ENCODE data around the gene TTLL7. TPM values are rescaled to one million over a fixed set of nuclear protein-coding genes. Genes with fewer than 3 reads are reported as not detected.

The TTLL7 gene
- polyA plus RNA-seq, 3 donors from 2014 or later = 0.46 to 1.9 (median 0.69) TPM

DNA sequence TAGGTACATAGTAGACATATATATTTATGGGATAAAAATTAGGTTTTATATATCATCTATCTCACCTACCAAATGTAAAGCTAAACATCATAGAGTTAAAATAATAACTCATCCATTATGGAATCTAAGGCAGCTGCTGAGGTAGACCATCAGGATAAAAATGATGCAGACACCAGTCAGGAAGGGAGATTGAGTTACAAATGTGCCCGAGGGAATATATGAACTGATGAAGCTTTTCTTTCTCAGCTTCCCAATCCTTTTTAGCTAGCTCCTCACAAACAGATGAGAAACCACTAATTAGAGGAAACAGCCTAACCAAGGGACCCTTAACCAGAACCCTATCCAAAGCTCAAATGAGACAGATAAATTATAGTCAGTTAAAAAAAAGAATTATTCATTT, 20.9 kb downstream of the TTLL7 start:
- DNase-seq = no peak
- no peak overlapping the region for H3K4me3 Mint-ChIP-seq
- no peaks in the 10 kb centered on the region for H3K9me3 Mint-ChIP-seq
- H3K36me3 Mint-ChIP-seq = no peaks in the 10 kb centered on the region
- H3K27ac Mint-ChIP-seq = no peak overlapping the region
- H3K4me1 Mint-ChIP-seq = no peaks in the 10 kb centered on the region
- H3K27me3 Mint-ChIP-seq (ENCODE audit: low read depth in 3 of 3) = peaks cover 0 to 6% (median 4%) of the 10 kb centered on the region in 3 donors

DNA sequence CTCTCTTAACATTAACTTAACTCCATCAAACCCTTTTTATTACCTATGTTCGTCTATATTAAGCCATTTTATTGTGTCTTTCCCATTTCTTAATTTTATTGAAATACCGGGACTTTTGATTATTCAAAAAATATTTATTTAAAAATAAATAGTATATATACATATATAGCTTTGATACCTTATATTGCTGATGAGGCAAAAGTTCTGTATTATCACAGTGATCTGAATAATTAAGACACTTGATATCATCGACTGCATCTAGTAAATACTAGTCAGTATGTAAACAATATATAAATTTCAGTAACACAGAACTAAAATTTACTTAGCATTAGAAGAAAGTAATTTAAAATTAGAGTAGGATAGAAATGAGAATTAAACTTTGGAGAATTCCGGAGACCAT, 22.0 kb downstream of the TTLL7 start:
- no peak for DNase-seq
- Mint-ChIP-seq H3K4me3 (no peak overlapping the region), H3K27me3 (ENCODE audit: low read depth in 3 of 3) (peaks cover 0 to 8% (median 4%) of the 10 kb centered on the region in 3 donors), H3K4me1 (no peaks in the 10 kb centered on the region), H3K9me3 (no peaks in the 10 kb centered on the region), H3K27ac (no peak overlapping the region), H3K36me3 (no peaks in the 10 kb centered on the region)

DNA sequence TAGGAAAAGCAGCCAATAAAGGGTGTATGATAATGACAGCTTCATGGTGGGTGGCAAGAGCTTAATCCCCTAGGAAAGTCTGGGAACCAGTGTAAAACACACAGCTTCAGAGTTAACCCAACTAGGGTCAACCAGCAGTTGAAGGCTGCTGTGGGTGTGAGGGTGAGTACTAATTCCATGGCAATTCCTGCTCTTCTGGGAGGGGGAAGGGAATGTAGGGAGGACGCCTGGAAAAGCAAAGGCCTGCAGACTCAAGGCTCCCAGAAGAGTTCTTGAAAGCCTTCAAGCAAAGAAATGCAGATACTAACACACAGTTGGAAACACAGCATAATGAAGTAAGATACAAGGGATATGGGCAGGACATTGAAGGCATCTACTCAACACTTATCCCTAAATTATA, 28.1 kb downstream of the TTLL7 start:
- Mint-ChIP-seq H3K4me1 (no peaks in the 10 kb centered on the region), H3K27me3 (ENCODE audit: low read depth in 3 of 3) (peaks cover 0 to 12% (median 0%) of the 10 kb centered on the region in 3 donors), H3K27ac (no peak overlapping the region), H3K9me3 (no peaks in the 10 kb centered on the region), H3K36me3 (no peaks in the 10 kb centered on the region), H3K4me3 (no peak overlapping the region)
- no peak for DNase-seq

DNA sequence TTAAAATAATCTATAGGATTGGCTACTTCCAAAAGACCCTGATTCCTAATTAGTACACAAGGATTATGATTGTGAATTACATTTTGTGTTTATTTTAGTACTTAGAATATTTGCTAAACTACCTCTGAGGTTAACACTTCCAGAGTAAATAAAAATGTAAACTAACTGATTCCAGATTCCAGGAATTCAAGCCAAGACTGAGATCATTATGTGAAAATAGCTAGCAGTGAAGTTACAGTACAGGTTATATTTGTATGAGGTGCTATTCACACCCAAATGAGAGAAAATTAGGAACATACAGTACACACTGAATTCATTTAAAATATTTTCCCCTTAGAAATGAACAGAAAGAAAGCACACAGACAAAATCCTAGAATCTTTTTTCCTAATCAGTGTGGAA, 28.8 kb downstream of the TTLL7 start:
- no peak for DNase-seq
- no peaks in the 10 kb centered on the region for H3K4me1 Mint-ChIP-seq
- H3K27me3 Mint-ChIP-seq (ENCODE audit: low read depth in 3 of 3) = peaks cover 0 to 14% (median 0%) of the 10 kb centered on the region in 3 donors
- H3K4me3 Mint-ChIP-seq = no peak overlapping the region
- no peaks in the 10 kb centered on the region for H3K9me3 Mint-ChIP-seq
- no peak overlapping the region for H3K27ac Mint-ChIP-seq
- no peaks in the 10 kb centered on the region for H3K36me3 Mint-ChIP-seq

DNA sequence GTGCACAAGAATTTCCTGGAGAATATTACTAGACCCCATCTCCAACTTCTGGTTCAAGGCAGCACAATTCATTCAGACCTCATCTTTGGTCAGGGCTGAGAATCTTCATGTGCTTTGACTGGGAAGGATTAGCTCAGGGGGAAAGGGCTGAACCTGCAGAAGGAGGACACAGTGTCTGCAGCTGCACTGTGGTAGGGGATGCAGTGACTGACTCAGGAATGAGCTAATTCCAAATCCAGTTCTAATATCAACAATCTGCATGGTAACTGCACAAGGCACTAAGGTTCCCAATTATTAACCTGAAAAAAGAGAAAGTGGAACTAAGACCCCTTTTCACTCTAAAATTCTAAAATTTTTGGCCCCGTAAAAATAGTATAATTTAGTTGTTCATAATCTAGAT, 31.6 kb downstream of the TTLL7 start:
- no peak for DNase-seq
- no peaks in the 10 kb centered on the region for H3K9me3 Mint-ChIP-seq
- H3K27ac Mint-ChIP-seq = no peak overlapping the region
- H3K4me3 Mint-ChIP-seq = no peak overlapping the region
- H3K27me3 Mint-ChIP-seq (ENCODE audit: low read depth in 3 of 3) = peaks cover 0 to 8% (median 0%) of the 10 kb centered on the region in 3 donors
- no peaks in the 10 kb centered on the region for H3K36me3 Mint-ChIP-seq
- no peaks in the 10 kb centered on the region for H3K4me1 Mint-ChIP-seq

DNA sequence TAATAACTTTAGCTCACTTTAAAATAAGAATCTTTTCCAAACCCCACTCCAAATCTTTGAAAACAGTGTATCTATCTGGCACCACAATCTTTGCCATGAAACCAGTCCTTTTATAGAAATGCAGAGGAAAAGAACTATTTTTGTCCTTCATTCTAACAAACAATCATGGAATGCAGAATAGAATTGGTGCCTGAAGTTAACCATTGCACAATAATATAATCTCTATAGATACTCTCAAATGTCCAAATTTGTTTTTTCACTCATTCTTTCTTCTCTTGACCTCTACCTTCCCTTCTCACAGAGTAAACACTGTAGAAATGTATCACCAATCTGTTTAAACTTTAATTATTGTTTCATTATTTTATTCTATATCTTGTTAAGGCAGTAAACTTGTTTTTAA, 34.8 kb downstream of the TTLL7 start:
- Mint-ChIP-seq H3K4me3 (no peak overlapping the region), H3K9me3 (no peaks in the 10 kb centered on the region), H3K27me3 (ENCODE audit: low read depth in 3 of 3) (peaks cover 0 to 8% (median 3%) of the 10 kb centered on the region in 3 donors), H3K36me3 (no peaks in the 10 kb centered on the region), H3K27ac (no peak overlapping the region), H3K4me1 (no peaks in the 10 kb centered on the region)
- DNase-seq = no peak

DNA sequence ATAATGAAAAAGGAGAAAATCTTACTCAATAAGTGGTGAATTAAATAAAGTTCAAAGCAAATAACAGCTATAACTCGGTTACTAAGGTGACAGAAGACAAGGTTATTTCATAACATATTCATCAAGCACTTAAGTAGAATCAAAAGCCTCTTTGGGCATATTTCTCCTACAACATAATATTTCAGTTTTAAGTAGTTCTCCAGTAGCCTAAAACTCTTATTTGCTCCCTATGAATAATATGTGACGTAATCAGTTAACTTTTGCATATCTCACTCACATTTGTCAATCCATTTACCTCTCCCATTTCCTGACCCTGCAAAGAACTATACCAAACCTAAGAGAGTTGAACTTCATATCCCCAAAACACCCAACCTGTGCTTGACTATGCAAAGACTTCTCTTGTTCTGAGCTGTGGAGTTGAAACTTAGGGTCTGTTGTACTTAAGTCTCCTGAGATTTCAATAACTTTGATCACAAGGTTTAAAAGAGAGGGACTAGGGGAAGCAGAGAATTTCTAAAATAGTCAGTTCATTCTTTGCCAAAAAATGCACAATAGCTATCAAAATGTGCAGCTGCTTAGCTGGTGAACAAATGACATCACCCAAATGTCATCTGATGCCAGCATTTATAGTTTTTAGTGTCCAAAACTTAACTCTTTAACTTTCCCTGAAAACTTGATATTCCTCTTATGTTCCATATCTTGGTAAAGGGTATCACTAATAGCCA, 37.2 kb downstream of the TTLL7 start:
- Mint-ChIP-seq H3K27me3 (ENCODE audit: low read depth in 3 of 3) (peaks cover 0 to 4% (median 3%) of the 10 kb centered on the region in 3 donors), H3K4me3 (no peak overlapping the region), H3K9me3 (no peaks in the 10 kb centered on the region), H3K36me3 (no peaks in the 10 kb centered on the region), H3K4me1 (no peaks in the 10 kb centered on the region), H3K27ac (no peak overlapping the region)
- no peak for DNase-seq

DNA sequence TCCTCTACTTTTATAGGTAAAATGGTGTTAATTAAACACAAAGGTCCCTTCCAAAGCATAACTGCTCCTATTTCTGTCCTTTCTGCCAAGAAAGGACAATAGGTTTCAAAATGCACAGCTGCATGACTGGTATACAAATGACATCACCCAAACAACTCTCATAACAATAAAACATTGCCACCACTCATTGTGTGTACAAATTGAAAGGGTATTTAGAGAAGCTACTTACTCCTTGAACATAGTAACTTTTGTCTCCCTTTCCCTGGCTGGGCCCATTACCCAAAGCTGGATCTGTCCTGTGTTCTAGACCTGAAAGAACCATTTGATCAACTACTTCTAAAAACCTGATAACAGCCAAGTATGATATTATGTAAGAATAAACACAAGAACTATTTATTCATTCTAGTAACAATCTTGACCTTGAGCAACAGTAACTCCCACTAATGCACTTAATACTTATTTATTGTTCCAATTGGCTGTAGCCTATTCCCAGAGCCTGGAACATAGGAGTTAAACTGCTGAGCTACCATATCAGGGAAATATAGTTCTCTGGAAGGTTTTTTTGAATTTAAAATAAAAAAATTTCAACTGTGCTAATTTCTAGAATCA, 38.2 kb downstream of the TTLL7 start:
- DNase-seq = no peak
- H3K27ac Mint-ChIP-seq = no peak overlapping the region
- no peaks in the 10 kb centered on the region for H3K36me3 Mint-ChIP-seq
- no peaks in the 10 kb centered on the region for H3K9me3 Mint-ChIP-seq
- H3K27me3 Mint-ChIP-seq (ENCODE audit: low read depth in 3 of 3) = peaks cover 0 to 4% (median 3%) of the 10 kb centered on the region in 3 donors
- H3K4me1 Mint-ChIP-seq = no peaks in the 10 kb centered on the region
- no peak overlapping the region for H3K4me3 Mint-ChIP-seq

DNA sequence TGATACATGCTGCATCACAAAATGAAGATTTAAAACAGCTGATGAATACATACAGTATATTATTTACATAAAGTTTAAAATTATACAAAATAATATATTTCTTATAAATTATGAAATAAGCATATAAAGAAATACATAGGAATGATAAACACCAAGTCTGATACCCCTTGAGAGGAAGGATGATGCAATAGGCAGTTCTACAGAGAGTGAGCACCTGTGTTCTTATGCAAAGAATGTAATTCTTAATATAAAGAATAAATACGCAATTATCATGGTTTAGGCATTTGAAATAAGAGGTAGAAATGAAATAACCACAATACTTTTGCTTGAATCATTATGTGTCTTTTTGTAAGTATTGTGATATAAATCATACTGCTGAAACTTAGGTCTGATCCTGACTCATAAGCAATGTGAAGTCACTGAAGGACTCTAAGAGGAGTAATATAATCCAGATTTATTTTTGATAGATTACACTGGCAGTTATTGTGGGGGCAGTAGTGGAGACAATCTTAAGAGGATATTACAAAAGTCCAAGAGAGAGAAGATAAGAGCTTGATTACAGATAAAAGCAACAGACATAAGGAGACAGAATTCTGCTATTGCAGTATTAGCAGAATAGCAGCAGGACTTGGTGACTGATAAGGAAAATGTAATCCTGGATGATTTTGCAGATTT, 39.0 kb downstream of the TTLL7 start:
- H3K9me3 Mint-ChIP-seq = no peaks in the 10 kb centered on the region
- H3K4me3 Mint-ChIP-seq = no peak overlapping the region
- DNase-seq = no peak
- no peaks in the 10 kb centered on the region for H3K4me1 Mint-ChIP-seq
- peaks cover 0 to 3% (median 1%) of the 10 kb centered on the region in 3 donors for H3K27me3 Mint-ChIP-seq (ENCODE audit: low read depth in 3 of 3)
- no peaks in the 10 kb centered on the region for H3K36me3 Mint-ChIP-seq
- no peak overlapping the region for H3K27ac Mint-ChIP-seq

DNA sequence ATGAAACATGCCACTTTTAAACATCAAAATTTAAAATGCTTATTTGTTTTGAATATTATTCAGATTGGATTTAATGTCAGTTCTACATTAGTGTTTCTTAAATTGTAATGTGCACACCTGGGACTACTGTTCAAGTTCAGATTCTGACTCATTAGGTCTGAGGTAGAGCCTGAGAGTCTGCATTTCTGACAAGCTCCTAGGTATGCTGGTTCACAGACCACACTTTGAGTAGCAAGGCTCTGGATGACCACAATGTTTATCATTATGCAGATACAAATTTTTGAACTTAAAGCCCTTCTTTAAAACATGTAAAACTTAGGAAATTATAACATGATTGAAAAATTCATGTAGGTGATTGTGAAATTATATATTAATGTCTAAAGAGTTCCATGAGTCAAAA, 40.2 kb downstream of the TTLL7 start:
- Mint-ChIP-seq H3K27ac (no peak overlapping the region), H3K36me3 (no peaks in the 10 kb centered on the region), H3K4me3 (no peak overlapping the region), H3K9me3 (no peaks in the 10 kb centered on the region), H3K4me1 (no peaks in the 10 kb centered on the region), H3K27me3 (ENCODE audit: low read depth in 3 of 3) (peaks cover 0 to 3% (median 1%) of the 10 kb centered on the region in 3 donors)
- DNase-seq = no peak

DNA sequence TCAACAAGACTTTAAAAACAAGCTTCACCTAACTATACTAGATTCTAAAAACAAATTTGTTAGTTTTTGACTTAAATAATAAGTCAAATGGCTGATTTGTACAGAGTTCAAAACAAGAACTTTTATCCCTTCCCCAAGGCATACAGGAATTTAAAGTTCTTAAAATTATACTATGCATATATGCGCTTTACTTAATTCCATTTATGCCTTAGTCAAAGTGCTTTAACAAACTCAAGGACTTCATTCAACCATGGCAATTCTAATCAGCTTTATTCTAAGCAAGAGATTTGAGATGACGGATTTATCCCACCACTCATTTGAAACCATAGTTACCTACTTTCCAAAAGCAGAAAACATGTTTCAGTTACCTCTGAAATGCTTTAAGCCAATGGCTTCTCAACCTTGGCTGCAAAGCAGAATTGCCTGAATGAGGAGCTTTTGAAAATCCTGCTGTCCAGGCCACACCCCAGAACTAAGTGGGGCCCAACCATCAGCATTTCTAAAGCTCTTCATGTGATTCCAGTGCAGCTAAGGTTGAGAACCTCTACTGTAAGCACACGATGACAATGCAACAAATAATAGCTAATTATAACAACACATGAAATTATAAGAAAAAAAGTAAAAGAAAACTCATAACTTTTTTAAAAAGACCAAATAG, 44.6 kb downstream of the TTLL7 start:
- no peak overlapping the region for H3K27ac Mint-ChIP-seq
- DNase-seq = no peak
- no peak overlapping the region for H3K4me3 Mint-ChIP-seq
- peaks cover 0 to 5% (median 1%) of the 10 kb centered on the region in 3 donors for H3K27me3 Mint-ChIP-seq (ENCODE audit: low read depth in 3 of 3)
- no peaks in the 10 kb centered on the region for H3K36me3 Mint-ChIP-seq
- no peaks in the 10 kb centered on the region for H3K4me1 Mint-ChIP-seq
- no peaks in the 10 kb centered on the region for H3K9me3 Mint-ChIP-seq

DNA sequence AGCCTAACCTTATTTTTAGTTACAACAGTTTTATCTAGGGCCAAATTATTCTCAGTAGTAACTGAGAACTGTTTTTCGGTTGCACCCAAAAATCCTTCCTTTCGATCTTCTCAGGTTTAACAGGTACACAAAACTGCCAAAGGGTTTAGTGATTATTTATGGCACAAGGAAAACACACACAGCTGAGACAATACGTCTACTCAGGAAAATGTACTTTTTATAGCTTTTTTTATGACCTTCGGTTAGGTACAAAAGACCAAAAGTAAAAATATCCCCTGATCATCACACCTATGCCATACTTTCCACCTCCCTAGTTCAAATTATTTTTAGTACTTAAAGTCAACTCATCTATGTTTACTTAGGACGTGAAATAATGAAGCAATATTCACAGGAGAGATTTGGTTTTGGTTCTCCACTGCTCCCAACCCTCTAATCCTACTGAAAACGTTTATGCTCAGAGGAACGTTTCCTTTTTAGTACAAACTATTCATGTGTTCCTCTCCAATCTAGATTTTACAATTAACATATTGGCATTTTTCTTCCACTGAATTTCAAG, 48.7 kb downstream of the TTLL7 start:
- H3K27me3 Mint-ChIP-seq (ENCODE audit: low read depth in 3 of 3) = peaks cover 0 to 5% (median 0%) of the 10 kb centered on the region in 3 donors
- no peak for DNase-seq
- no peak overlapping the region for H3K27ac Mint-ChIP-seq
- H3K36me3 Mint-ChIP-seq = no peaks in the 10 kb centered on the region
- no peak overlapping the region for H3K4me3 Mint-ChIP-seq
- no peaks in the 10 kb centered on the region for H3K9me3 Mint-ChIP-seq
- no peaks in the 10 kb centered on the region for H3K4me1 Mint-ChIP-seq

DNA sequence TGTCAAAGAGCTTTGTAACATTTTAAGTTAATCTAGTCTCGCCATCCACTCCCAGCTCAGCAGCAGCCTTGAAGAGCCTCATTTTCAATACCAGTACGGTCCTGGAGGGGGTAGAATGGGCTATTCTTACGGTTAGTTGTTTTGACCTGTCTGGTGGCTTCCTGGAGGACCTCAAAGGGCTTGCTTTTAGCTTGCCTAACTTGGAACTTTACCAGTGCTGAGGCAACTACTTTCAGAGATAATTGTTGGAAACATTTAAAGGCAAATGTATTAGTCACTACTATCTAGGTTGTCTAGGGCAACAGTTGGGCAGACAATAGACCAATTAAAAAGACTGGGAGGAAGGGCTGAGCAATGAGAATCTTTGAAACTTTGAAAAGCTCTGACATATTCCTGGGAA, 56.0 kb downstream of the TTLL7 start:
- no peak for DNase-seq
- no peak overlapping the region for H3K27ac Mint-ChIP-seq
- H3K36me3 Mint-ChIP-seq = peaks cover 0 to 9% (median 0%) of the 10 kb centered on the region in 3 donors
- H3K4me3 Mint-ChIP-seq = no peak overlapping the region
- H3K27me3 Mint-ChIP-seq (ENCODE audit: low read depth in 3 of 3) = peaks cover 0 to 7% (median 4%) of the 10 kb centered on the region in 3 donors
- H3K9me3 Mint-ChIP-seq = peaks cover 2 to 12% (median 6%) of the 10 kb centered on the region in 6 donors
- H3K4me1 Mint-ChIP-seq = no peaks in the 10 kb centered on the region

DNA sequence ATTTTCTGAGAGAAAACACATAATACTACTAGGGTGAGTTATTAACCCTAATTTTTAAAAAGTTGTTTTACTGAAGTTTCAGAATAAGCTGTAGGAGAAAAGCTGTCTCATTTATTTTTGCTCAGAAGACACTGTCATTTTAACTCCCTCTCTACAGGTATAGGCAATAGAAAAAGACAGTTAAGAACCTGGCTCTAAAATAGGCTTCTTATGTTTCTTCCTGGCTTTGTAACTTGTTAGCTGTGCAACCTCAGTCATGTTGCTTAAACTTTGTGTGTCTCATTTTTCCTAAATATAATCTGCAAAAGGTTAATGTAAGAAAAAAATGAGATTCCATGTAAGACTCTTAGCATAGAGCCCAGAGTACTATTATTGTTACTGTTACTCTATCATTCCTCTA, 64.4 kb downstream of the TTLL7 start:
- Mint-ChIP-seq H3K9me3 (no peaks in the 10 kb centered on the region), H3K36me3 (no peaks in the 10 kb centered on the region), H3K27me3 (ENCODE audit: low read depth in 3 of 3) (peaks cover 1 to 4% (median 2%) of the 10 kb centered on the region in 3 donors), H3K4me3 (no peak overlapping the region), H3K27ac (no peak overlapping the region), H3K4me1 (no peaks in the 10 kb centered on the region)
- DNase-seq = no peak
